ENCODE data around the gene CREB3. TPM values are rescaled to one million over a fixed set of nuclear protein-coding genes. Genes with fewer than 3 reads are reported as not detected.

CREB3 gene
- total RNA-seq, 3 donors from 2014 or later: 46.4 to 49.9 (median 47.2) TPM

- H3K27me3 ChIP-seq: no peaks in the 10 kb centered on the region
- H3K27ac ChIP-seq: no peak overlapping the region
- no peak for DNase-seq (ENCODE audit: low spot score in 2 of 2)
- peaks cover 0 to 8% of the 10 kb centered on the region in 2 donors for H3K4me1 ChIP-seq
- intact Hi-C loops (cut with DNase I; ENCODE audit: low total_unique reads): no loop called here
- H3K9me3 ChIP-seq: no peaks in the 10 kb centered on the region
- TF ChIP-seq, protein P1, sequence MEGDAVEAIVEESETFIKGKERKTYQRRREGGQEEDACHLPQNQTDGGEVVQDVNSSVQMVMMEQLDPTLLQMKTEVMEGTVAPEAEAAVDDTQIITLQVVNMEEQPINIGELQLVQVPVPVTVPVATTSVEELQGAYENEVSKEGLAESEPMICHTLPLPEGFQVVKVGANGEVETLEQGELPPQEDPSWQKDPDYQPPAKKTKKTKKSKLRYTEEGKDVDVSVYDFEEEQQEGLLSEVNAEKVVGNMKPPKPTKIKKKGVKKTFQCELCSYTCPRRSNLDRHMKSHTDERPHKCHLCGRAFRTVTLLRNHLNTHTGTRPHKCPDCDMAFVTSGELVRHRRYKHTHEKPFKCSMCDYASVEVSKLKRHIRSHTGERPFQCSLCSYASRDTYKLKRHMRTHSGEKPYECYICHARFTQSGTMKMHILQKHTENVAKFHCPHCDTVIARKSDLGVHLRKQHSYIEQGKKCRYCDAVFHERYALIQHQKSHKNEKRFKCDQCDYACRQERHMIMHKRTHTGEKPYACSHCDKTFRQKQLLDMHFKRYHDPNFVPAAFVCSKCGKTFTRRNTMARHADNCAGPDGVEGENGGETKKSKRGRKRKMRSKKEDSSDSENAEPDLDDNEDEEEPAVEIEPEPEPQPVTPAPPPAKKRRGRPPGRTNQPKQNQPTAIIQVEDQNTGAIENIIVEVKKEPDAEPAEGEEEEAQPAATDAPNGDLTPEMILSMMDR (IDR thresholded peaks at IDR 0.05): no peak
- TF ChIP-seq POLR2AphosphoS5 (IDR thresholded peaks at IDR 0.05): no peak
- no peak for TF ChIP-seq POLR2A (IDR thresholded peaks at IDR 0.05)
- H3K4me3 ChIP-seq: no peak overlapping the region
- no peaks in the 10 kb centered on the region for H3K36me3 ChIP-seq
These were observed 43.6 kb downstream of the CREB3 start for GRCh38 chr9:35776018-35776417.

- Histone ChIP-seq H3K4me3 (no peak overlapping the region), H3K27ac (no peak overlapping the region), H3K27me3 (no peaks in the 10 kb centered on the region), H3K36me3 (no peaks in the 10 kb centered on the region), H3K9me3 (no peaks in the 10 kb centered on the region), H3K4me1 (no peaks in the 10 kb centered on the region)
- intact Hi-C loops (cut with DNase I; ENCODE audit: low total_unique reads): no loop called here
- no peak for DNase-seq (ENCODE audit: low spot score in 2 of 2)
- no peak for TF ChIP-seq POLR2A (IDR thresholded peaks at IDR 0.05)
- TF ChIP-seq, protein P1 (IDR thresholded peaks at IDR 0.05): no peak
- TF ChIP-seq POLR2AphosphoS5 (IDR thresholded peaks at IDR 0.05): no peak
These were observed 46.0 kb downstream of the CREB3 start for GRCh38 chr9:35778496-35778895.

- TF ChIP-seq POLR2A (IDR thresholded peaks at IDR 0.05) (no peak), POLR2AphosphoS5 (IDR thresholded peaks at IDR 0.05) (no peak)
- TF ChIP-seq, protein P1 (IDR thresholded peaks at IDR 0.05): no peak
These were observed 48.6 kb downstream of the CREB3 start for GRCh38 chr9:35781066-35781465.

DNA sequence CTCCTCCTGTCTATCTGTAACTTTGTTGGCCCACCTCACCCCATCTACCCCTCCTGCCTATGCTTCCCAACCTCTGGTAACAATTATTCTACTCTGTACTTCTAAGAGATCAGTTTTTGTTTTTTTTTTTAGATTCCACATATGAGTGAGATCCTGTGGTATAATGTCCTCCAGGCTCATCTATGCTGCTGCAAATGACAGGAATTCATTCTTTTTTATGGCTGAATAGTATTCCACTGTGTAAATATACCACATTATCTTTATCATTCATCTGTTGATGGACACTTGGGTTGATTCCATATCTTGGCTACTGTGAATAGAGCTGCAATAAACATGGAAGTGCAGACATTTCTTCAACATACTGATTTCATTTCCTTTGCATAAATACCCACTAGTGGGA is 51.0 kb downstream of the CREB3 start:
- Histone ChIP-seq H3K4me1 (no peaks in the 10 kb centered on the region), H3K36me3 (no peaks in the 10 kb centered on the region), H3K4me3 (no peak overlapping the region), H3K27me3 (no peaks in the 10 kb centered on the region), H3K9me3 (no peaks in the 10 kb centered on the region), H3K27ac (no peak overlapping the region)
- no peak for DNase-seq (ENCODE audit: low spot score in 2 of 2)
- intact Hi-C loops (cut with DNase I; ENCODE audit: low total_unique reads): loop anchor here (5.0 kb wide), 1 partner anchor 601 kb away; no protein-coding TSS in a partner anchor
- no peak for TF ChIP-seq POLR2AphosphoS5 (IDR thresholded peaks at IDR 0.05)
- TF ChIP-seq, protein P1 (IDR thresholded peaks at IDR 0.05): no peak
- no peak for TF ChIP-seq POLR2A (IDR thresholded peaks at IDR 0.05)

More at GRCh38 chr9:35781066-35781465, 48.6 kb downstream of the CREB3 start:
- H3K9me3 ChIP-seq: no peaks in the 10 kb centered on the region
- H3K4me3 ChIP-seq: no peak overlapping the region
- no peaks in the 10 kb centered on the region for H3K4me1 ChIP-seq
- H3K27me3 ChIP-seq: no peaks in the 10 kb centered on the region
- no peak overlapping the region for H3K27ac ChIP-seq
- no peaks in the 10 kb centered on the region for H3K36me3 ChIP-seq
- intact Hi-C loops (cut with DNase I; ENCODE audit: low total_unique reads): loop anchor here (5.0 kb wide), 1 partner anchor 599 kb away; no protein-coding TSS in a partner anchor
- no peak for DNase-seq (ENCODE audit: low spot score in 2 of 2)

Other genes with a start within 250 kb of the CREB3 start
- 10 to 100 TPM; 17.0 to 17.1 (median 17.1) TPM for gene RUSC2, start 242.6 kb upstream of the CREB3 start, total RNA-seq
- 10 to 100 TPM; 26.5 to 50.4 (median 33.8) TPM for gene TESK1, start 127.4 kb upstream of the CREB3 start, total RNA-seq
- 1 to 10 TPM; 3.6 to 6.4 (median 5.1) TPM for gene CD72, start 114.3 kb upstream of the CREB3 start, total RNA-seq
- gene SIT1, start 81.7 kb upstream of the CREB3 start, total RNA-seq: 1 to 10 TPM; 1.2 to 3.2 (median 1.3) TPM
- 1,000 to 10,000 TPM; 1,664 to 2,064 (median 2,058) TPM for gene RMRP, start 74.6 kb upstream of the CREB3 start, total RNA-seq
- gene CCDC107, start 74.4 kb upstream of the CREB3 start, total RNA-seq: 100 to 1,000 TPM in 1 of 3 donors, 10 to 100 TPM in 2; 18.3 to 102 (median 35.4) TPM
- gene ARHGEF39, start 67.5 kb upstream of the CREB3 start, total RNA-seq: 1 to 10 TPM in 1 of 3 donors, under 1 TPM in 2; 0.59 to 1.6 (median 0.80) TPM
- 1 to 10 TPM in 1 of 3 donors, under 1 TPM in 1, not detected in 1; 0.16 to 5.0 TPM for gene CA9, start 58.7 kb upstream of the CREB3 start, total RNA-seq
- gene TPM2, start 42.7 kb upstream of the CREB3 start, total RNA-seq: 100 to 1,000 TPM; 143 to 402 (median 258) TPM
- gene TLN1, start 471 bp upstream of the CREB3 start, total RNA-seq: 100 to 1,000 TPM; 163 to 497 (median 215) TPM
- gene GBA2, start 16.6 kb downstream of the CREB3 start, total RNA-seq: 10 to 100 TPM; 44.5 to 63.8 (median 57.0) TPM
- gene RGP1, start 16.6 kb downstream of the CREB3 start, total RNA-seq: 10 to 100 TPM; 16.7 to 20.1 (median 17.4) TPM
- gene MSMP, start 21.6 kb downstream of the CREB3 start, total RNA-seq: not detected
- 10 to 100 TPM; 10.2 to 34.2 (median 14.7) TPM for gene NPR2, start 58.9 kb downstream of the CREB3 start, total RNA-seq
- gene SPAG8, start 79.6 kb downstream of the CREB3 start, total RNA-seq: 1 to 10 TPM; 1.1 to 2.2 (median 1.3) TPM
- gene HINT2, start 82.4 kb downstream of the CREB3 start, total RNA-seq: 10 to 100 TPM; 25.0 to 55.7 (median 32.1) TPM
- under 1 TPM in 1 of 3 donors, not detected in 2; 0.15 TPM for gene FAM221B, start 96.1 kb downstream of the CREB3 start, total RNA-seq
- 1 to 10 TPM; 4.9 to 7.9 (median 6.7) TPM for gene TMEM8B, start 96.6 kb downstream of the CREB3 start, total RNA-seq
- not detected for gene OR13J1, start 137.7 kb downstream of the CREB3 start, total RNA-seq
- 10 to 100 TPM in 2 of 3 donors, 1 to 10 TPM in 1; 3.4 to 16.0 (median 12.8) TPM for gene HRCT1, start 173.5 kb downstream of the CREB3 start, total RNA-seq
- 10 to 100 TPM in 1 of 3 donors, 1 to 10 TPM in 2; 4.8 to 13.4 (median 8.6) TPM for gene SPAAR, start 176.8 kb downstream of the CREB3 start, total RNA-seq
- gene OR2S2, start 225.5 kb downstream of the CREB3 start, total RNA-seq: not detected

All from breast epithelium (tissue), 4 donors.